ENCODE data around the gene ZNF253.

DNA sequence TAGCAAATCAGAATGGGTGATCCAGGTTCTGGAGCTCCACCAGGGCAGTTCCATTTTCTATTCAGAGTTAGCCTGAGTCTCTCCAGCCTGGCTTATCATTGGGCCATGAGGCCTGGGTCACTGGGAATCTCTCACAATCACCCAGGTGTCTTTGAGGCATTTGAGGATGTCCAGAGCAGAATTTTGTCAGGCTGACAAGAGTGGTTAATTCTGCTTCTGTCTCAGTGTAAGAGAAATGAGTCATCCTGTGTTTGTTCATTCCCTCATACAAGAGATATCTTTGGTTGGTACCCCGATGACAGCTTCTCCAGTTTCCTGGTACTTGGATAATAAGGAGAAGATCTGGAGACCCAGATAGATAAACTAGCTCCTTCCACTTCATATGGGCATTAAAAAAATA lies 45.5 kb downstream of the ZNF253 start:
- TF ChIP-seq, protein P1, sequence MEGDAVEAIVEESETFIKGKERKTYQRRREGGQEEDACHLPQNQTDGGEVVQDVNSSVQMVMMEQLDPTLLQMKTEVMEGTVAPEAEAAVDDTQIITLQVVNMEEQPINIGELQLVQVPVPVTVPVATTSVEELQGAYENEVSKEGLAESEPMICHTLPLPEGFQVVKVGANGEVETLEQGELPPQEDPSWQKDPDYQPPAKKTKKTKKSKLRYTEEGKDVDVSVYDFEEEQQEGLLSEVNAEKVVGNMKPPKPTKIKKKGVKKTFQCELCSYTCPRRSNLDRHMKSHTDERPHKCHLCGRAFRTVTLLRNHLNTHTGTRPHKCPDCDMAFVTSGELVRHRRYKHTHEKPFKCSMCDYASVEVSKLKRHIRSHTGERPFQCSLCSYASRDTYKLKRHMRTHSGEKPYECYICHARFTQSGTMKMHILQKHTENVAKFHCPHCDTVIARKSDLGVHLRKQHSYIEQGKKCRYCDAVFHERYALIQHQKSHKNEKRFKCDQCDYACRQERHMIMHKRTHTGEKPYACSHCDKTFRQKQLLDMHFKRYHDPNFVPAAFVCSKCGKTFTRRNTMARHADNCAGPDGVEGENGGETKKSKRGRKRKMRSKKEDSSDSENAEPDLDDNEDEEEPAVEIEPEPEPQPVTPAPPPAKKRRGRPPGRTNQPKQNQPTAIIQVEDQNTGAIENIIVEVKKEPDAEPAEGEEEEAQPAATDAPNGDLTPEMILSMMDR (IDR thresholded peaks at IDR 0.05): no peak
- no peak for TF ChIP-seq POLR2A (IDR thresholded peaks at IDR 0.05)
